Lower leg skin (tissue), 4 donors: ENCODE data around the gene DPYD. TPM values are rescaled to one million over a fixed set of nuclear protein-coding genes. Genes with fewer than 3 reads are reported as not detected.

Experiments
- DNase-seq, 2 donors: peaks; one replicate each; pipeline ENCODE4 v3.0.0-alpha.2; 2019; ENCODE audit warnings: low spot score in 2 of 2
- H3K4me3 ChIP-seq: fragments of 200-600 bp; sonication (generic); 2 replicates; pipeline ENCODE4 v1.5.1; 2017; ENCODE audit warnings: mild to moderate bottlenecking, low read depth; ENCODE audit not compliant: poor library complexity, severe bottlenecking
- POLR2A ChIP-seq, 2 donors: fragments of 450-650 bp; IDR thresholded peaks; one replicate each; pipeline ENCODE4 v1.6.1; 2016 to 2017; ENCODE audit warnings: antibody characterized with exemption in 2 of 2, mild to moderate bottlenecking in 1 of 2, moderate library complexity in 1 of 2
- WGBS, 2 donors: methylation state at CpG; one replicate each; pipeline ENCODE4 v1.1.5; 2018; 5-methylcytosine and 5-hydroxymethylcytosine counted together
- intact Hi-C: fragments of 100-400 bp; cut with DNase I; formaldehyde crosslinking; loops from one replicate; pipeline ENCODE4 v1.15.0; 2023; ENCODE audit warnings: low total_unique reads
- total RNA-seq, 4 donors: library from RNA; depleted of rRNA; stranded (reverse); fragments of >200 nt; gene quantifications; one replicate each; pipeline ENCODE4 v1.1.0, GENCODE V29; 2016
- TF ChIP-seq, protein P1 (sequence below), 3 donors: fragments of 450-650 bp; IDR thresholded peaks; one replicate each; pipeline ENCODE4 v1.5.1; 2016; ENCODE audit warnings: antibody characterized with exemption in 3 of 3, mild to moderate bottlenecking in 3 of 3, moderate library complexity in 2 of 3

Gene DPYD
- total RNA-seq, 4 donors from 2014 or later, result 10.6 to 16.1 (median 14.6) TPM

DNA sequence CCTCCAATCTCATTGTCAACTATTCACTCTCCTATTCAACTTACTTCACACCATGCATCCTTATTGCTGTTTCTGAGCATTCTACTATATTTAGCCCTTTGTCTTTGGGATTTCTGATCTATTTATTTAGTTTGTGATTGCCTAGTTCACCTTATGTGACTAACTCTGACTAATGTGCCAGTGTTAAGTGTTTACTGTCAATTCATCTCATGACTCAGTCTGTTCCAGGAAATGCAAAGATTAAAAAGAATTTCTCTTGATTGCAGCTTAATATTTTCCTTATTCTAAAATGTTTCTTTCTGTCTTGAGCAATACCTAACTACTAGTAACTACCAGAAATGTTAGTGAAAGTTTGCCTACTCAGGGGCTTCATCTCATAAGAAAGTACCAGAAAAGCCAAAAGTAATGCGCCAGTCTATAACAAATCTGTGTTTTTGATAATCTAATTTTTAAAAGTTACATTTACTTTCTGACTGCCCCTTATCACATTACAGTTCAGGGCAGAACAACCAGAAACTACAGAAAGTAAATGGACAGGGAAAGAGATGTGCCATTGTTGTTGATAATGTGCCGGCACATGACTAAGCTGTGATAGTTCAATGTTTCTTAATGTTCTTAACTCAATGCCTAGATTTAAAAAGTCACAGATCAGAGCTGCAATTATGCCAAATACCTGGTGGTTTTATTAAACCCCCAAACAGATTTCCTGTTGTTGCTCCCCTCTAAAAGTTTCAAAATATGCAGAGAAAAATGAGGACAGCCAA, 642.8 kb downstream of the DPYD start:
- WGBS, 2 donors, result 90 to 95% methylated on average over 2 of the region's 2 CpGs
- intact Hi-C loops, result no loop called here
- TF ChIP-seq, protein P1, sequence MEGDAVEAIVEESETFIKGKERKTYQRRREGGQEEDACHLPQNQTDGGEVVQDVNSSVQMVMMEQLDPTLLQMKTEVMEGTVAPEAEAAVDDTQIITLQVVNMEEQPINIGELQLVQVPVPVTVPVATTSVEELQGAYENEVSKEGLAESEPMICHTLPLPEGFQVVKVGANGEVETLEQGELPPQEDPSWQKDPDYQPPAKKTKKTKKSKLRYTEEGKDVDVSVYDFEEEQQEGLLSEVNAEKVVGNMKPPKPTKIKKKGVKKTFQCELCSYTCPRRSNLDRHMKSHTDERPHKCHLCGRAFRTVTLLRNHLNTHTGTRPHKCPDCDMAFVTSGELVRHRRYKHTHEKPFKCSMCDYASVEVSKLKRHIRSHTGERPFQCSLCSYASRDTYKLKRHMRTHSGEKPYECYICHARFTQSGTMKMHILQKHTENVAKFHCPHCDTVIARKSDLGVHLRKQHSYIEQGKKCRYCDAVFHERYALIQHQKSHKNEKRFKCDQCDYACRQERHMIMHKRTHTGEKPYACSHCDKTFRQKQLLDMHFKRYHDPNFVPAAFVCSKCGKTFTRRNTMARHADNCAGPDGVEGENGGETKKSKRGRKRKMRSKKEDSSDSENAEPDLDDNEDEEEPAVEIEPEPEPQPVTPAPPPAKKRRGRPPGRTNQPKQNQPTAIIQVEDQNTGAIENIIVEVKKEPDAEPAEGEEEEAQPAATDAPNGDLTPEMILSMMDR (IDR thresholded peaks at IDR 0.05), result no peak
- no peak for TF ChIP-seq POLR2A (IDR thresholded peaks at IDR 0.05)
- no peak overlapping the region for H3K4me3 ChIP-seq
- DNase-seq, result no peak

DNA sequence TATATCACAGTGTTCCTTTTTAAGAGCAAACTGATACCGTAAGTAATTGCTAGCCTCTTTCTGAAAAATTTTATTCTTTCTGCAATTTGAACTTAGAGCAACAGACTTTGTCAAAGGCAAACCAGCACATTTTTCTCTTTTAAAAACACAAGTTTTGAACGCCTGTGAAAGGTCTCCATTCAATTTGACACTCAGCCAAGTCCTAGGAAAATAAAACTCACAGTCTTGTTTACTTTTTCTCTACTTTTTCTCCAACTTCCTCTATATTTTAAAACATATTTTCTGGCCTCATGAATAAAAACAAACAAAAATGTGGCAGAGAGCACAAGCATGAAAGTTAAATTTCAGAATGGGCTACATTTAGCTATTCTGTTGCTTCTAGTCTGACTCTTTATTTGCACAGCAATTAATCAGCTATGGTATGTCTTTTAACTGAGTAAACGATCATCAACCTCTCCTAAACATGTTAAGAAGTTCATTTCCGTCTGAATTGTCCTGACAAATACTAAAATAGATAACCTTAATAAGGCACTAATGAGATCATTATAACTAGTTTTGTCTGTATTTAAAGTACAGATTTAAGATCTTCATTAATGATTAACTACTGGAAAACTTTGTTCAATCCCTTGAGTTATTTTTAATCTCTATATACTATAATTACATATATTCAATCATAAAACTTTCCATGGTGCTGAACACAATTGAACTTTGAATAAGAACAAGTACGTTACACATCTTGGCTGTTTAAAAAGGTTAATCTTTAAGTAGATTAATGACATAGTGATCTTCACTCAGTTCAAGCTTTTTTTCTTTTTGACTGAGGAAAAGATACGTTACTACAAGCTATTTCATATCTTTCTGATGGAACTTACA, 648.7 kb downstream of the DPYD start:
- intact Hi-C loops, result no loop called here
- no peak for DNase-seq
- WGBS, 2 donors, result 59 to 62% methylated on average over 6 of the region's 6 CpGs
- H3K4me3 ChIP-seq, result no peak overlapping the region
- TF ChIP-seq POLR2A (IDR thresholded peaks at IDR 0.05), result no peak
- TF ChIP-seq, protein P1 (IDR thresholded peaks at IDR 0.05), result no peak

DNA sequence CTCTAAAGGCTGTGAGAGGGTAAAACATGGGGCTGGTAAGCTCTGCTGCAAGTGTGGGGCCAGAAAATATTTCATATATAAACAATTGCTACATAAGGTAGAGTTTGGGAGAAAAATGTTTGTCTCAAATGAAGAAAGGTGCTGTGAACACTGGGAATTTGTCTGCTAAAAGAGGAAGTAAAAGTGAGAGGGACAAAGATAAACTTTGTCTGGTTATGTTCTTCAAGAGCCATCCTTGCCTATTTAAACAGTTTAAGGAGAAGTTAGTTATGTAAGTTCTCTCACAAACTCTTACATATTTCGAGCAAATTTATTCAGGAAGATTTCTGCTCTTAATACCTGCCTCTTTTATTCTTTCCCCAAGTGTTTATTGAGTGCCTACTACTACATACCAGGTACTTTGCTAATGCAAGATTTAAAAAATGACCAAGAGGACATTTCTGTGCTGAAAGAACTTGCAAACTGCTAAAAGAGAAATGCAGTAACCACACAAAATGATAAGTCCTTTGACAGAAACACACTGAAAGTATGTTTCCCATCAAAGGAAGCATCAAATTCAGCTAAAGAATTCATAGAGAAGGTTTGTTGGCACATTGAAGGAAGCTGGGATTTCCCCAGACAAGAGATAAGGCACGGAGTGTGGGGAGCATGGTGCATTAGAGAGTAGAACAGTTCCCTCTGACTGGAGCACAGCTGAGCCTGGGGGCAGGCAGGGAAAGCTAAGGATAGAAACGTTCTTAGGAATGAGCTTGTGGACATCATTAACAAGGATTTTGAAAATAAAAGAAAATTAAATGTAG, 650.1 kb downstream of the DPYD start:
- TF ChIP-seq, protein P1 (IDR thresholded peaks at IDR 0.05), result no peak
- TF ChIP-seq POLR2A (IDR thresholded peaks at IDR 0.05), result no peak
- H3K4me3 ChIP-seq, result no peak overlapping the region
- intact Hi-C loops, result no loop called here
- DNase-seq, result no peak
- 38 to 44% methylated on average over 3 of the region's 3 CpGs for WGBS, 2 donors

DNA sequence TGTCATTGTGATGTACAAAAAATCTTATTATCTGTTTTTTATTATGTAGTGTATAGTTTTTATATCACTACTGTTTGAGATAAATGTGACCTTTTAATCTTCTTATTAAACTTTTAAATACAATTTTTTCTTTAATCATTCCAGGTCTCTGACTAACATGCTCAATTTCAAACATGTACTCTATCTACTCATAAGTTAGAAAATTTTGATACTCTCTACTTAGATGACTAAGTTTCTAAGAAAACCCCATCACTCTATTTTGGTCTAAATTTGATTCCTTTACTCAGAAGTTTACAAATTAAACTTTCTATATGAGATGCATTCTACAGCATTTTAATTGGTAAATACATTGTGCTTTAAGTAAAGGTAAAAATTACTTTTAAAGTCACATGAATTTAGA, 655.2 kb downstream of the DPYD start:
- H3K4me3 ChIP-seq, result no peak overlapping the region
- intact Hi-C loops, result no loop called here
- no peak for DNase-seq
- TF ChIP-seq, protein P1 (IDR thresholded peaks at IDR 0.05), result no peak
- no peak for TF ChIP-seq POLR2A (IDR thresholded peaks at IDR 0.05)

DNA sequence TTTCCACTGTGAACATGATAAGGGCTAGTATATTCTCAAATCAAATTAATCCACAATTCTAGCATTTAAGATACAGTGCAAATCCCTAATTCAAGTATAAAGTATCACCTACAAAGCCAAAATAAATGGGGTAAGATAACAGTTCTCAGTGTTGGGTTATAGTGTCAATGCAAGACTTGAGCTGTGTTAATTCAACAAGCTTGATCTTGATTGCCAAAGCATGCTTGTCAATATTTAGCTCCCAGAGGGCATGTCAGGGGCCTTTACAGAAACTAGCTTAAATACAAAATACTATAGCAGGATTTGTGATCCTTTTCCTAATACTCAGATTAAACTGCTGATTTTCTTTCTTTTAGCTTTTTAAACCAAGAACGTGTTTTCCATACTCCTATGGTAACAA, 658.0 kb downstream of the DPYD start:
- intact Hi-C loops, result no loop called here
- no peak for DNase-seq
- WGBS, 2 donors, result 71 to 78% methylated on average over 1 of the region's 1 CpG

More for the DNA sequence above, 658.0 kb downstream of the DPYD start:
- TF ChIP-seq, protein P1 (IDR thresholded peaks at IDR 0.05), result no peak
- TF ChIP-seq POLR2A (IDR thresholded peaks at IDR 0.05), result no peak
- no peak overlapping the region for H3K4me3 ChIP-seq
